C4-2B (cell line): Measurements from ENCODE around the gene GIPR.

Experiments
- H3K27ac ChIP-seq: fragments of 450-650 bp; 2 replicates; pipeline ENCODE4 v1.5.1; 2017
- CTCF ChIP-seq: fragments of 450-650 bp; conservative IDR thresholded peaks from 2 replicates; pipeline ENCODE4 v1.5.1; 2017; ENCODE audit warnings: mild to moderate bottlenecking
- ZFX ChIP-seq: fragments of 450-650 bp; IDR thresholded peaks from 2 replicates; pipeline ENCODE4 v1.6.1; 2017

GIPR gene

DNA sequence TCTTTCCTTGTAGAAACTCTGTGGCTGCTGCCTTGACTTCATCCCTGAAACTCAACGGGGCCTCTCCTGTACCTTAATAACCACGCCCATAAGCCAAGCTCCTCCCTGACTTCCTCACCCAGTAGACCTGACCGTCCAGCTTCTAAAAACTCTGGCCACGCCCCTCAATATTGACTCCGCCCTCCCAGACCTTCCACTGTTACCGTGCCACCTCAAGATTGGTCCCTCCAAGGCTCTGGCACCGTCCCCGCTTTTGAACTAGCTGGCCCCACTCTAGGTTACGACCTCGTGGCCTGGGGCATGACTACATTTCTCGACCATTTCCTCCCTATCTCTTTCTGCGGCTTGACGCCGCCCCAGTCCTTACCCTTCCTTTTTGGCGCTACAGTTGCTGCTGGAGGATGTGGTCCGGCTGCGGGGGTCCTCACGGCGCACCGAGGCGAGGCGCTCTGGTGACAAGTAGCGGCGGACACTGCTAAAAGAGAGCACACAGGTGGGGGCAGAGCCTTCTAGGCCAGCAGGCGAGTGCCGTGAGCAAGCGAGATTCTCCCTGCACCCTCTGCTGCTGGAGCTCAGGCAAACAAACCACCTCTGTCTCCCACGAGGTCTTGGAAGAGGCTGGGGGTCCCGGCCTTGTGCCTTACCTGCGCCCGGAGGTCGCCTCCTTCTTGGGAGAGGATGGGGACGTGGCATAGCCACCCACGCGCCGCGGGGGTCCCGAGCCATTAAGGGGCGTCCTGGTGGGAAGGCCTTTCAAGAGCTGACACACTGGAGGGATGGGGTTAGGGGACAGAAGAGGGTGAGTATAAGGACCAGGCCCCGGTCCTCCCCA is 26.5 kb upstream of the GIPR start:
- TF ChIP-seq ZFX, result no peak
- no peak for TF ChIP-seq CTCF
- no peak overlapping the region for H3K27ac ChIP-seq

DNA sequence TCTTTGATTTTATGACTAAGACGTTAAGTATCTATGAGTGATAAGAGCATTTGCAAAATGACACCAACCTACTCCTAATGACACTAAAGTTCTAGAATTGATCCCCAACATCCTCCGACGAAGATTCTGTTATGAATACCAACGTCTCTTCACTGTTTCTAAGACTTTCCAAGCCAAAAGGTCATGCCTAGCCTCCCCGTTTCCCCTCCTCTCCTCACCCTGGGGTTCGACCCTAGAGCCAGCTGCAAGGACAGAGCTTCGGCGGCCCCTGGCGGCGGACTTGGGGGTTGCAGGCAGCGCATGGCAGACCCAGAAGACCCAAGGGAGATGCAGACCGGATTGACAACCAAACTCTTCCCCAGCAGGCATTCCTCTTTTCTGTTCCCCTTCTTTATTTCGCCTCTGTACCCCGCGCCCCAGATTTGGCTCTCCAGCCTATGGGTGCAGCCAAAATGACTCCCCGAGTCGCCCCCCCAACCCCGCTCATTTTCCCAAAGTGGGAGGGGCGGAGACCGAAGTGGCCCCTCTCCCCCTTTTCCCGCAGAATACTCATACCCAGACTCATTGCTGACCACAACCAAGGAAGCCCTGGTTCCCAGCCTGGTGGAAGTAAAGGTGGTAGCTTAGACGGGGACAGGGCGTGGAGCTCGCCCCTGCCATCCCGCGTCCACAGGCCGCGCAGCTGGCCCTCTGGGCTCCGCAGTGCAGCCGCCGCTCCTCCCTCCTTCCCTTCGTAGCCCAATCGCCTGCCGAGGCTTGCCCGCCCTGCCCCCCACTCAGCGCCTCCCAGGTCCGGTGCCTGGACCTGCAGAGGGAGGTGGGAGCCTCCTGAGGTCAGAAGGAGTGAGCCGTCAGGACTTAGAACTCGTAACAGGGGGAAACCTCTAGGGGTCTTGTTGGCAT is 24.7 kb upstream of the GIPR start:
- no peak overlapping the region for H3K27ac ChIP-seq
- TF ChIP-seq ZFX, result no peak
- peak; percentile 81 for TF ChIP-seq CTCF

GRCh38 chr19:45643927-45644771 is 23.9 kb upstream of the GIPR start:
- TF ChIP-seq ZFX, result no peak
- no peak overlapping the region for H3K27ac ChIP-seq

DNA sequence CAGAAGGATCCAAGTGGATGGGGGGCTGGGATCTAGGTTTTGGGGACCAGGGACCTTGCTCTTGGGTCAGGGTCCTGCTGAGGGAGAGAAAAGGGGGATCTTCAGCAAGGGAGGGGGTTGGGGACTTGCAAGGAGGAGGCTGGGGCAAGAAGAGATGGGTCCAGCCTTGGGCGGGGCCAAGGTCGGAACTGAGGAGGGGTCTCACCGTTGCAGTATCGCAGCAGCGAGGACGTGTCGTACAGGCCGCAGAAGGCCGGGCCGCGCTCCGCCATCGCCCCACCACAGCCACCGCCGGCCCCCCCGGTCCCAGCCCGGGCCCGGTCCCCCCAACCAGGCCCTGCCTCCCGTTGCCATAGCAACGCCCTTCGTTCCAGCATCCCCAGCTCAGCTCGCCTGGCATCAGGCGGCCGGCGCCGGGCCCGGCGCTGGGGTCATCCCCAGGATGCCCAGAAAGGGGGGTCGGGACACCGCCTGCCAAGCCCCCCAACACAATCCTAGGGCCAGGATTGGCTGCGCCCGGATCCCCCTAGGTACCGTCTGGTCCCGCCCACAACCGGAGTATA is 22.9 kb upstream of the GIPR start:
- TF ChIP-seq ZFX (no peak), CTCF (no peak)
- no peak overlapping the region for H3K27ac ChIP-seq

- H3K27ac ChIP-seq, result no peak overlapping the region
- TF ChIP-seq ZFX (no peak), CTCF (no peak)
Observed at GRCh38 chr19:45645631-45646344, 22.2 kb upstream of the GIPR start.

DNA sequence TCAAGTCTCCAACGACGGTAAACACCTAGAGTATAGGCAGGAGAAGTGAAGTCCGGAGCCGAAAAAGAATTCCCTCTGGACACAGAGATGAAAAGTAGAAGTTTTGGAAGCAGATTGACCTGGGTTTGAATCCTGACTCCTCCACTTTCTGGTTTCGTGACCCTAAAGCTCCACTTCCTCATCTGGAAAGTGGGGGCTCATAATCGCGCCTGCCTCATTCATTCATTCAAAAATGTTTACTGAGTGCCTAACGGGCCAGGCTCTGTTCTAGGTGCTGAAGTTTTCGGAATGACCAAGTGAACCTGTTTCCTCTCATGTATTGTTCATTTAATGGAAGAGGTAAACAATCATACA is 21.7 kb upstream of the GIPR start:
- TF ChIP-seq CTCF (no peak), ZFX (no peak)
- H3K27ac ChIP-seq, result no peak overlapping the region

DNA sequence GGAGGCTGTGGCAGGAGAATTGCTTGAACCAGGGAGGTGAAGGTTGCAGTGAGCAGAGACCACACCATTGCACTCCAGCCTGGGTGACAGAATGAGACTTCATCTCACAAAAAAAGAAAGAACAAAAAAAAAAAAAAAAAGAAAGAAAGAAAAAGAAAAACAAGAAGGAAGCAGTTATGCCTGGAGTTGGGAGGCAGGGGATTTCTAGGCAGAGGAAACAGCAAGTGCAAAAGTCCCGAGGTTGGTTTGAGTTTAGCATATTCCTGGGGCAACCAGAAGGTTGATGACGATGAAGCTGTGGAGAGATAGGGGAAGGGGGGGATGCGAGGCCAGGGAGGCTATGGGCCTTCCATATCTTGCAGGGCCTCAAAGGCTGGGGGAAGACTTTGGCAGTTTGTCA is 17.3 kb upstream of the GIPR start:
- no peak overlapping the region for H3K27ac ChIP-seq
- TF ChIP-seq ZFX (no peak), CTCF (no peak)
